Spleen (tissue), 7 donors: ENCODE measurements around the gene PHOSPHO2.

Source experiments
- CTCF ChIP-seq, 11 experiments: fragments of 200-600 bp in 7 of 11; fragments of 450-650 bp in 4 of 11; sonication (generic) in 4 of 11; IDR thresholded peaks in 8 of 11; conservative IDR thresholded peaks in 3 of 11; 1 replicate in 7 of 11; 2 replicates in 4 of 11; pipeline versions ENCODE4 v1.4.0 to v1.8.0; 2016 to 2021; ENCODE audit warnings: antibody characterized with exemption in 11 of 11, inconsistent platforms in 4 of 11, mild to moderate bottlenecking in 1 of 11
- POLR2A ChIP-seq, 3 donors: fragments of 450-650 bp; IDR thresholded peaks; one replicate each; pipeline ENCODE4 v1.5.1; 2017; ENCODE audit warnings: antibody characterized with exemption in 3 of 3, mild to moderate bottlenecking in 1 of 3
- POLR2AphosphoS5 ChIP-seq, 3 donors: sonication (generic); formaldehyde crosslinking; IDR thresholded peaks; one replicate each; pipeline ENCODE4 v1.5.1; 2017; ENCODE audit warnings: antibody characterized with exemption in 3 of 3
- donor health status: DM: no; HTN: no; CAD: no; lungs with moderate emphysema.
- donor health status: DM: no; HTN: no; CAD: no.
- donor health status: DM: no; HTN: no; CAD: no.

GRCh38 chr2:169714699-169715098 is 20.4 kb downstream of the PHOSPHO2 start:
- no peak for TF ChIP-seq POLR2A (IDR thresholded peaks at IDR 0.05)
- no peak for TF ChIP-seq CTCF (IDR thresholded peaks at IDR 0.05 in 8 of 11, conservative IDR thresholded peaks at IDR 0.05 in 3 of 11)
- no peak for TF ChIP-seq POLR2AphosphoS5 (IDR thresholded peaks at IDR 0.05)
